ENCODE results near the gene CD163.

CD163 gene

GRCh38 chr12:7433276-7433822 lies 70.2 kb downstream of the CD163 start:
- ChIA-PET CTCF (no interaction called here), POLR2A (no interaction called here)
- H3K4me3 ChIP-seq (ENCODE audit: low read depth, low read length): no peak overlapping the region
- DNase-seq (ENCODE audit: low read depth, low spot score): peak; percentile 23
- TF ChIP-seq, protein P1, sequence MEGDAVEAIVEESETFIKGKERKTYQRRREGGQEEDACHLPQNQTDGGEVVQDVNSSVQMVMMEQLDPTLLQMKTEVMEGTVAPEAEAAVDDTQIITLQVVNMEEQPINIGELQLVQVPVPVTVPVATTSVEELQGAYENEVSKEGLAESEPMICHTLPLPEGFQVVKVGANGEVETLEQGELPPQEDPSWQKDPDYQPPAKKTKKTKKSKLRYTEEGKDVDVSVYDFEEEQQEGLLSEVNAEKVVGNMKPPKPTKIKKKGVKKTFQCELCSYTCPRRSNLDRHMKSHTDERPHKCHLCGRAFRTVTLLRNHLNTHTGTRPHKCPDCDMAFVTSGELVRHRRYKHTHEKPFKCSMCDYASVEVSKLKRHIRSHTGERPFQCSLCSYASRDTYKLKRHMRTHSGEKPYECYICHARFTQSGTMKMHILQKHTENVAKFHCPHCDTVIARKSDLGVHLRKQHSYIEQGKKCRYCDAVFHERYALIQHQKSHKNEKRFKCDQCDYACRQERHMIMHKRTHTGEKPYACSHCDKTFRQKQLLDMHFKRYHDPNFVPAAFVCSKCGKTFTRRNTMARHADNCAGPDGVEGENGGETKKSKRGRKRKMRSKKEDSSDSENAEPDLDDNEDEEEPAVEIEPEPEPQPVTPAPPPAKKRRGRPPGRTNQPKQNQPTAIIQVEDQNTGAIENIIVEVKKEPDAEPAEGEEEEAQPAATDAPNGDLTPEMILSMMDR (IDR thresholded peaks at IDR 0.05; ENCODE audit: insufficient read depth, low read length, missing control alignments): no peak

GRCh38 chr12:7431993-7432685 lies 71.4 kb downstream of the CD163 start:
- no peak overlapping the region for H3K4me3 ChIP-seq (ENCODE audit: low read depth, low read length)
- ChIA-PET CTCF (interaction anchor here (0.6 kb wide), 1 partner anchor 26 kb away, joined by 5 read pairs; no protein-coding TSS in a partner anchor), POLR2A (no interaction called here)
- TF ChIP-seq, protein P1 (IDR thresholded peaks at IDR 0.05; ENCODE audit: insufficient read depth, low read length, missing control alignments): no peak
- no peak for DNase-seq (ENCODE audit: low read depth, low spot score)
